Neutrophil (primary cell): ENCODE results near the gene CX3CL1.

Experiments used
- H3K27ac ChIP-seq: fragments of 200-600 bp; sonication (generic); 2 replicates; pipeline ENCODE4 v1.5.1; 2016; ENCODE audit warnings: mild to moderate bottlenecking, moderate library complexity
- H3K27me3 ChIP-seq: fragments of 200-600 bp; sonication (generic); 2 replicates; pipeline ENCODE4 v1.6.0; 2016; ENCODE audit warnings: mild to moderate bottlenecking
- H3K36me3 ChIP-seq: fragments of 200-600 bp; sonication (generic); 2 replicates; pipeline ENCODE4 v1.5.1; 2017
- H3K4me1 ChIP-seq, 2 experiments: fragments of 200-600 bp in 1 of 2; sonication (generic) in 1 of 2; 1 replicate in 1 of 2; 2 replicates in 1 of 2; pipeline versions ENCODE4 v1.5.1 to v1.6.1; 2013 to 2016; ENCODE audit warnings: low read depth in 1 of 2, low read length in 1 of 2, mild to moderate bottlenecking in 1 of 2, moderate library complexity in 1 of 2; ENCODE audit not compliant: control insufficient read depth in 1 of 2, insufficient read depth in 1 of 2
- H3K4me3 ChIP-seq, 2 experiments: fragments of 200-600 bp in 1 of 2; sonication (generic) in 1 of 2; 1 replicate in 1 of 2; 2 replicates in 1 of 2; pipeline ENCODE4 v1.5.1; 2013 to 2016; ENCODE audit warnings: low read depth in 1 of 2, low read length in 1 of 2, mild to moderate bottlenecking in 1 of 2, moderate library complexity in 1 of 2
- H3K9me3 ChIP-seq: fragments of 200-600 bp; sonication (generic); 2 replicates; pipeline ENCODE4 v1.5.1; 2016
- CTCF ChIP-seq: fragments of 200-600 bp; sonication (generic); IDR thresholded peaks from 2 replicates; pipeline ENCODE4 v1.5.1; 2016; ENCODE audit warnings: antibody characterized with exemption

Gene CX3CL1

GRCh38 chr16:57352636-57353047 lies 19.6 kb upstream of the CX3CL1 start:
- Histone ChIP-seq H3K27me3 (peaks cover 37% of the 10 kb centered on the region), H3K27ac (no peak overlapping the region), H3K9me3 (no peaks in the 10 kb centered on the region), H3K4me3 (no peak overlapping the region), H3K36me3 (no peaks in the 10 kb centered on the region), H3K4me1 (no peaks in the 10 kb centered on the region)
- TF ChIP-seq CTCF: no peak

- no peaks in the 10 kb centered on the region for H3K9me3 ChIP-seq
- no peaks in the 10 kb centered on the region for H3K36me3 ChIP-seq
- H3K27me3 ChIP-seq: peaks cover 20% of the 10 kb centered on the region
- TF ChIP-seq CTCF: no peak
- no peak overlapping the region for H3K27ac ChIP-seq
- no peaks in the 10 kb centered on the region for H3K4me1 ChIP-seq
- H3K4me3 ChIP-seq: no peak overlapping the region
These were observed 18.0 kb upstream of the CX3CL1 start for GRCh38 chr16:57354311-57354710.

- Histone ChIP-seq H3K27ac (no peak overlapping the region), H3K4me1 (no peaks in the 10 kb centered on the region), H3K4me3 (no peak overlapping the region), H3K27me3 (peaks cover 11% of the 10 kb centered on the region), H3K9me3 (no peaks in the 10 kb centered on the region), H3K36me3 (no peaks in the 10 kb centered on the region)
- TF ChIP-seq CTCF: no peak
These were observed 16.3 kb upstream of the CX3CL1 start for GRCh38 chr16:57355898-57356414.

GRCh38 chr16:57356547-57356946 lies 15.7 kb upstream of the CX3CL1 start:
- no peak overlapping the region for H3K4me3 ChIP-seq
- no peak for TF ChIP-seq CTCF
- no peaks in the 10 kb centered on the region for H3K36me3 ChIP-seq
- H3K4me1 ChIP-seq: no peaks in the 10 kb centered on the region
- H3K27ac ChIP-seq: no peak overlapping the region
- peaks cover 11% of the 10 kb centered on the region for H3K27me3 ChIP-seq
- no peaks in the 10 kb centered on the region for H3K9me3 ChIP-seq

- H3K36me3 ChIP-seq: no peaks in the 10 kb centered on the region
- no peak for TF ChIP-seq CTCF
- no peaks in the 10 kb centered on the region for H3K9me3 ChIP-seq
- no peaks in the 10 kb centered on the region for H3K4me1 ChIP-seq
- H3K4me3 ChIP-seq: no peak overlapping the region
- H3K27me3 ChIP-seq: peaks cover 4% of the 10 kb centered on the region
- no peak overlapping the region for H3K27ac ChIP-seq
These were observed 14.8 kb upstream of the CX3CL1 start for GRCh38 chr16:57357330-57358085.
